AG04449 (cell line): ENCODE measurements around the gene ANO9.

ENCODE experiments used
- CTCF ChIA-PET: fragments of 350-600 bp; formaldehyde crosslinking; extraction: SDS; loops from one replicate; lab custom pipeline; 2021; ENCODE audit warnings: antibody characterized with exemption; lab: Yijun Ruan, JAX
- POLR2A ChIA-PET: fragments of 400-600, 350-600 bp; formaldehyde crosslinking; extraction: SDS; loops from one replicate; lab custom pipeline; 2020; ENCODE audit warnings: antibody characterized with exemption, inconsistent platforms; lab: Yijun Ruan, JAX
- DNase-seq: peaks from one replicate; pipeline ENCODE4 v3.0.0-alpha.2; 2010; ENCODE audit warnings: low read depth, low spot score
- H3K4me3 ChIP-seq: 2 replicates; pipeline ENCODE4 v1.5.1; 2011; ENCODE audit warnings: low read depth, mild to moderate bottlenecking, control low read depth, low read length
- TF ChIP-seq, protein P1 (sequence below): IDR thresholded peaks from one replicate; pipeline ENCODE4 v1.5.1; 2011; ENCODE audit warnings: mild to moderate bottlenecking, moderate library complexity, low read length, control low read depth, inconsistent platforms; ENCODE audit not compliant: insufficient read depth; ENCODE audit errors: missing control alignments

Gene ANO9

GRCh38 chr11:377174-377865 is 64.5 kb downstream of the ANO9 start:
- POLR2A ChIA-PET, result no interaction called here
- TF ChIP-seq, protein P1, sequence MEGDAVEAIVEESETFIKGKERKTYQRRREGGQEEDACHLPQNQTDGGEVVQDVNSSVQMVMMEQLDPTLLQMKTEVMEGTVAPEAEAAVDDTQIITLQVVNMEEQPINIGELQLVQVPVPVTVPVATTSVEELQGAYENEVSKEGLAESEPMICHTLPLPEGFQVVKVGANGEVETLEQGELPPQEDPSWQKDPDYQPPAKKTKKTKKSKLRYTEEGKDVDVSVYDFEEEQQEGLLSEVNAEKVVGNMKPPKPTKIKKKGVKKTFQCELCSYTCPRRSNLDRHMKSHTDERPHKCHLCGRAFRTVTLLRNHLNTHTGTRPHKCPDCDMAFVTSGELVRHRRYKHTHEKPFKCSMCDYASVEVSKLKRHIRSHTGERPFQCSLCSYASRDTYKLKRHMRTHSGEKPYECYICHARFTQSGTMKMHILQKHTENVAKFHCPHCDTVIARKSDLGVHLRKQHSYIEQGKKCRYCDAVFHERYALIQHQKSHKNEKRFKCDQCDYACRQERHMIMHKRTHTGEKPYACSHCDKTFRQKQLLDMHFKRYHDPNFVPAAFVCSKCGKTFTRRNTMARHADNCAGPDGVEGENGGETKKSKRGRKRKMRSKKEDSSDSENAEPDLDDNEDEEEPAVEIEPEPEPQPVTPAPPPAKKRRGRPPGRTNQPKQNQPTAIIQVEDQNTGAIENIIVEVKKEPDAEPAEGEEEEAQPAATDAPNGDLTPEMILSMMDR, result no peak
- H3K4me3 ChIP-seq, result no peak overlapping the region
- DNase-seq, result no peak
- CTCF ChIA-PET, result no interaction called here

- POLR2A ChIA-PET, result no interaction called here
Observed at GRCh38 chr11:376531-377173, 65.2 kb downstream of the ANO9 start.

GRCh38 chr11:375065-376025 is 66.5 kb downstream of the ANO9 start:
- ChIA-PET CTCF (no interaction called here), POLR2A (no interaction called here)
- TF ChIP-seq, protein P1, result no peak
- DNase-seq, result no peak
- H3K4me3 ChIP-seq, result no peak overlapping the region

More at GRCh38 chr11:376531-377173, 65.2 kb downstream of the ANO9 start:
- TF ChIP-seq, protein P1, result no peak
- no peak for DNase-seq
- CTCF ChIA-PET, result no interaction called here
- H3K4me3 ChIP-seq, result no peak overlapping the region

- POLR2A ChIA-PET, result no interaction called here
- no peak for DNase-seq
Observed at GRCh38 chr11:373716-374551, 67.9 kb downstream of the ANO9 start.

DNA sequence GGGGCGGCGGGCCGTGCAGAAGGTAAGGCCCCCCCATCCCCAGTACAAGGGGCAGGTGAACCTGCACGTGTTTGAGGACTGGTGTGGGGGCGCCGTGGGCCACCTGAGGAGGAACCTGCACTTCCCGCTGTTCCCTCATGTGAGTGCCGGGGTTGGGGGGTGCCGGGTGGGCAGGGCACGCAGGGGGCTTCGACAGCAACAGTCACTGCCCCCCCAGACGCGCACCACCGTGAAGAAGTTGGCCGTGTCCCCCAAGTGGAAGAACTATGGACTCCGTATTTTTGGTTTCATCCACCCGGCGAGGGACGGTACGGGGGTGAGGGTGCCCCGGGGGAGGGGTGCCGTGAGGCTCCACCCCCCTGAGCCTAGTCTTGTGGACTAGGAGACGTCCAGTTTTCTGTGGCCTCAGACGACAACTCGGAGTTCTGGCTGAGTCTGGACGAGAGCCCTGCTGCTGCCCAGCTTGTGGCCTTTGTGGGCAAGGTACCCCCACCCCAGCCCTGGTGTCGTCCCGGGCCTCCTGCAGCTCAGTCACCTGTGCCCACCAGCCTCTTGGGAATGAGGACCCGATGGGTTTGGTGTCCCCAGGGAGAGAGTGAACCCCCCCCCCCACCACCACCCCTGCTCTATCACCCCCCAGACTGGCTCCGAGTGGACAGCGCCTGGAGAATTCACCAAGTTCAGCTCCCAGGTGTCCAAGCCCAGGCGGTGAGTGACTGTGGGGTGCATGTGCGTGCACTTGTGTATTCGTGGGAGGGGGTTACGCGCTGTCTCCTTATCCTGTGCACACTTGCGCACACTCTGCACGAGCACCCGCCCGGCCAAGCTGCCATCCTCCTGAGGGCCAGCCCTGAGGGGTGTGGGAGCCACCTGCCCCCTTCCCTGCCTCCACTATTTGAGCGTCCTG is 68.7 kb downstream of the ANO9 start:
- DNase-seq, result no peak

More at GRCh38 chr11:373716-374551, 67.9 kb downstream of the ANO9 start:
- TF ChIP-seq, protein P1, result no peak
- CTCF ChIA-PET, result no interaction called here
- H3K4me3 ChIP-seq, result no peak overlapping the region

More for the DNA sequence above, 68.7 kb downstream of the ANO9 start:
- no peak overlapping the region for H3K4me3 ChIP-seq
- ChIA-PET POLR2A (no interaction called here), CTCF (no interaction called here)
- TF ChIP-seq, protein P1, result no peak
